ENCODE data around the gene ARHGEF5.

GRCh38 chr7:144399946-144400345, 44.7 kb downstream of the ARHGEF5 start:
- TF ChIP-seq CTCF (IDR thresholded peaks at IDR 0.05): no peak
- TF ChIP-seq POLR2AphosphoS5 (IDR thresholded peaks at IDR 0.05): no peak
- TF ChIP-seq POLR2A (IDR thresholded peaks at IDR 0.05): no peak
- no peak for TF ChIP-seq EP300 (IDR thresholded peaks at IDR 0.05; ENCODE audit: low read depth)
